DOHH2 (cell line): ENCODE measurements around the gene RNGTT.

ENCODE experiments used
- EZH2phosphoT487 ChIP-seq: fragments of 200-600 bp; sonication (generic); IDR thresholded peaks from 2 replicates; pipeline ENCODE4 v1.6.1; 2017; ENCODE audit warnings: borderline replicate concordance, mild to moderate bottlenecking, antibody characterized with exemption, low read length, moderate library complexity, mixed read lengths
- TF ChIP-seq, protein P1 (sequence below): fragments of 200-600 bp; sonication (generic); IDR thresholded peaks from one replicate; pipeline ENCODE4 v1.5.1; 2014; ENCODE audit warnings: antibody characterized with exemption, mild to moderate bottlenecking, low read depth, low read length; ENCODE audit not compliant: poor library complexity, severe bottlenecking

DNA sequence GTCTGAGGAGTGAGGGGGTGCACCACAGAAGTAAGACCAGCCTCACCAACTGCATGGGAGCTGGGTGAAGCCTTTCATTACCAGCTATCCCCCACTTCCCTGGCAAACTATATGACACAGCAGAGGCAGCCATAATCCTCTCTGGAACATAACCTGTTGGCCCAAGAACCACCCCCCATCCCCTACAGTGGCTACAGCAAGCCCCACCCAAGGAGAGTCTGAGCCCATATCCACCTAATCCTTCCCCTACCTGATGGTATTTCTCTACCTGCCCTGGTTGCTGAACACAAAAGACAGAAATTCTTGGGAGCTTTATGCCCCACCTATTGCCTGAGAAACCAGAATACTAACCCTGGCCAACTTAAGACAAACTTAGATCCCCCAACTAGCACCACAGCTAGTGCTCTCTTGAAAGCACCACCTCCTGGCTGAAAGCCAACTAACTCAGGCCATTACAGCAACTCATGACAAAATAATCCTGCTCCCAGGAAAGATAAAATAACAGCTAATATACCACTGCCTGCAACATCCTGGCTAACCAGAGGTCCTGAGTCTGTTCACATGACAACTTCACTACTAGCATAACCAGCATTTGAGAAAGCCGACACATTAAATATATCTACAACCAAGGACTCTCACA lies 11.2 kb downstream of the RNGTT start:
- TF ChIP-seq, protein P1, sequence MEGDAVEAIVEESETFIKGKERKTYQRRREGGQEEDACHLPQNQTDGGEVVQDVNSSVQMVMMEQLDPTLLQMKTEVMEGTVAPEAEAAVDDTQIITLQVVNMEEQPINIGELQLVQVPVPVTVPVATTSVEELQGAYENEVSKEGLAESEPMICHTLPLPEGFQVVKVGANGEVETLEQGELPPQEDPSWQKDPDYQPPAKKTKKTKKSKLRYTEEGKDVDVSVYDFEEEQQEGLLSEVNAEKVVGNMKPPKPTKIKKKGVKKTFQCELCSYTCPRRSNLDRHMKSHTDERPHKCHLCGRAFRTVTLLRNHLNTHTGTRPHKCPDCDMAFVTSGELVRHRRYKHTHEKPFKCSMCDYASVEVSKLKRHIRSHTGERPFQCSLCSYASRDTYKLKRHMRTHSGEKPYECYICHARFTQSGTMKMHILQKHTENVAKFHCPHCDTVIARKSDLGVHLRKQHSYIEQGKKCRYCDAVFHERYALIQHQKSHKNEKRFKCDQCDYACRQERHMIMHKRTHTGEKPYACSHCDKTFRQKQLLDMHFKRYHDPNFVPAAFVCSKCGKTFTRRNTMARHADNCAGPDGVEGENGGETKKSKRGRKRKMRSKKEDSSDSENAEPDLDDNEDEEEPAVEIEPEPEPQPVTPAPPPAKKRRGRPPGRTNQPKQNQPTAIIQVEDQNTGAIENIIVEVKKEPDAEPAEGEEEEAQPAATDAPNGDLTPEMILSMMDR: no peak
- TF ChIP-seq EZH2phosphoT487: no peak
